Small intestine (tissue), 7 donors: ENCODE measurements around the gene SETD1A. TPM values are rescaled to one million over a fixed set of nuclear protein-coding genes. Genes with fewer than 3 reads are reported as not detected.

Source experiments
- DNase-seq, 2 donors: peaks; one replicate each; pipeline versions ENCODE4 v3.0.0 to v3.0.0-alpha.2; 2013
- FAIRE-seq: peaks from 2 replicates; lab custom pipeline; 2012; peaks lifted over from hg19 to GRCh38; lab: Jason Lieb, UNC
- H3K27ac ChIP-seq, 3 donors: one replicate each; pipeline ENCODE4 v1.5.1; 2013; ENCODE audit warnings: low read length in 2 of 3, mild to moderate bottlenecking in 2 of 3, control low read depth in 1 of 3, inconsistent platforms in 1 of 3, low read depth in 1 of 3, moderate library complexity in 1 of 3
- H3K27me3 ChIP-seq, 3 donors: one replicate each; pipeline ENCODE4 v1.6.1; 2013; ENCODE audit warnings: low read length in 3 of 3, inconsistent platforms in 1 of 3; ENCODE audit not compliant: control insufficient read depth in 3 of 3, insufficient read depth in 3 of 3
- H3K36me3 ChIP-seq, 3 donors: one replicate each; pipeline ENCODE4 v1.6.1; 2013; ENCODE audit warnings: low read length in 3 of 3, inconsistent platforms in 1 of 3, low read depth in 1 of 3, mild to moderate bottlenecking in 1 of 3, moderate library complexity in 1 of 3; ENCODE audit not compliant: control insufficient read depth in 3 of 3, insufficient read depth in 2 of 3
- H3K4me1 ChIP-seq, 3 donors: one replicate each; pipeline ENCODE4 v1.6.1; 2013; ENCODE audit warnings: low read length in 2 of 3, inconsistent platforms in 1 of 3, low read depth in 1 of 3, mild to moderate bottlenecking in 1 of 3, moderate library complexity in 1 of 3; ENCODE audit not compliant: control insufficient read depth in 3 of 3, insufficient read depth in 2 of 3
- H3K4me3 ChIP-seq, 3 donors: one replicate each; pipeline ENCODE4 v1.5.1; 2013; ENCODE audit warnings: low read length in 3 of 3, control low read depth in 1 of 3, inconsistent platforms in 1 of 3, low read depth in 1 of 3, mild to moderate bottlenecking in 1 of 3, moderate library complexity in 1 of 3
- H3K9me3 ChIP-seq, 2 donors: one replicate each; pipeline ENCODE4 v1.6.1; 2013; ENCODE audit warnings: low read depth in 1 of 2, low read length in 1 of 2; ENCODE audit not compliant: control insufficient read depth in 2 of 2, insufficient read depth in 1 of 2
- WGBS, 3 donors: extraction: QIAGEN DNeasy Blood & Tissue Kit; methylation state at CpG; one replicate each; pipeline ENCODE4 v1.1.7; 2013; 5-methylcytosine and 5-hydroxymethylcytosine counted together
- polyA plus RNA-seq, 4 donors: library from polyadenylated mRNA; stranded (reverse) in 3 of 4; unstranded in 1 of 4; fragments of 200-250 nt in 3 of 4; fragments of 120-200 nt in 1 of 4; gene quantifications; one replicate each; pipeline versions ENCODE4 v1.2.1 to v1.2.3, GENCODE V29; 2013
- donor health status: healthy with polysubstance abuse.
- donor health status: control.
- donor health status: control.
- donor health status: Bipolar disorder and iron deficiency.
- donor health status: healthy.

SETD1A gene
- polyA plus RNA-seq, 4 donors = 6.9 to 11.4 (median 9.0) TPM

GRCh38 chr16:31023627-31024226, 66.2 kb downstream of the SETD1A start:
- FAIRE-seq = no peak
- no peak overlapping the region for H3K4me3 ChIP-seq
- 44 to 60% (median 50%) methylated on average over 6 of the region's 6 CpGs for WGBS, 3 donors

GRCh38 chr16:31025339-31025738, 67.8 kb downstream of the SETD1A start:
- Histone ChIP-seq H3K4me3 (no peak overlapping the region), H3K27ac (no peak overlapping the region), H3K36me3 (no peaks in the 10 kb centered on the region), H3K9me3 (no peaks in the 10 kb centered on the region), H3K4me1 (no peaks in the 10 kb centered on the region), H3K27me3 (no peaks in the 10 kb centered on the region)
- DNase-seq = no peak
- no peak for FAIRE-seq
- WGBS, 3 donors = 80 to 89% (median 89%) methylated on average over 5 of the region's 5 CpGs

More at GRCh38 chr16:31023627-31024226, 66.2 kb downstream of the SETD1A start:
- no peaks in the 10 kb centered on the region for H3K27me3 ChIP-seq
- H3K4me1 ChIP-seq = no peaks in the 10 kb centered on the region
- no peaks in the 10 kb centered on the region for H3K9me3 ChIP-seq
- H3K36me3 ChIP-seq = no peaks in the 10 kb centered on the region
- H3K27ac ChIP-seq = no peak overlapping the region
- DNase-seq = no peak

GRCh38 chr16:31029272-31029671, 71.7 kb downstream of the SETD1A start:
- peaks cover 0 to under 1% (median 0%) of the 10 kb centered on the region in 3 donors for H3K36me3 ChIP-seq
- WGBS, 3 donors = 78 to 84% (median 84%) methylated on average over 5 of the region's 5 CpGs
- H3K27me3 ChIP-seq = no peaks in the 10 kb centered on the region
- no peak overlapping the region for H3K4me3 ChIP-seq
- DNase-seq = no peak
- peaks cover 0 to 7% (median under 1%) of the 10 kb centered on the region in 3 donors for H3K4me1 ChIP-seq
- H3K27ac ChIP-seq = no peak overlapping the region
- FAIRE-seq = no peak
- H3K9me3 ChIP-seq = no peaks in the 10 kb centered on the region

GRCh38 chr16:31031276-31031675, 73.7 kb downstream of the SETD1A start:
- WGBS, 3 donors = 85 to 89% (median 87%) methylated on average over 4 of the region's 4 CpGs
- H3K27ac ChIP-seq = no peak overlapping the region

GRCh38 chr16:31032736-31033708, 75.5 kb downstream of the SETD1A start, which contains the start of gene STX4:
Gene STX4 (plus strand): TSS chr16:31033558. CDS start chr16:31033806, 248 bp downstream.
- Histone ChIP-seq H3K27ac (peak within 1 kb of the TSS; percentile 88 to 98 (median 90)), H3K27me3 (no peaks in the 10 kb centered on the region), H3K36me3 (peaks cover 2 to 21% (median 5%) of the 10 kb centered on the region in 3 donors), H3K4me3 (peak within 1 kb of the TSS; percentile 85 to 96 (median 96)), H3K9me3 (no peaks in the 10 kb centered on the region), H3K4me1 (peaks cover 0 to 12% (median 3%) of the 10 kb centered on the region in 3 donors)
- no peak for FAIRE-seq
- WGBS, 3 donors = 0 to 1% (median 1%) methylated on average over 75 of the region's 75 CpGs
- peak; percentile 98 to 99 for DNase-seq

More at GRCh38 chr16:31031276-31031675, 73.7 kb downstream of the SETD1A start:
- FAIRE-seq = no peak
- Histone ChIP-seq H3K36me3 (peaks cover 0 to 16% (median 0%) of the 10 kb centered on the region in 3 donors), H3K27me3 (no peaks in the 10 kb centered on the region), H3K4me3 (no peak overlapping the region), H3K4me1 (peaks cover 0 to 12% (median 3%) of the 10 kb centered on the region in 3 donors), H3K9me3 (no peaks in the 10 kb centered on the region)
- no peak for DNase-seq

GRCh38 chr16:31033709-31034492, 76.3 kb downstream of the SETD1A start:
- Histone ChIP-seq H3K4me1 (peaks cover 0 to 12% (median 3%) of the 10 kb centered on the region in 3 donors), H3K4me3 (peak overlapping the region; percentile 85 to 96 (median 96)), H3K9me3 (no peaks in the 10 kb centered on the region), H3K27me3 (no peaks in the 10 kb centered on the region), H3K36me3 (peaks cover 6 to 30% (median 12%) of the 10 kb centered on the region in 3 donors), H3K27ac (peak overlapping the region; percentile 88 to 98 (median 90))
- WGBS, 3 donors = 0 to 1% (median 0%) methylated on average over 44 to 47 of the region's 47 CpGs
- no peak for FAIRE-seq
- peak; percentile 94 to 97 for DNase-seq
